IMR-90 (cell line): ENCODE results near the gene PSMB5. TPM values are rescaled to one million over a fixed set of nuclear protein-coding genes. Genes with fewer than 3 reads are reported as not detected.

Experiments used
- ATAC-seq: fragments of 200-7000 bp; cut with Tn5 transposase; 2 replicates; pipeline ENCODE4 v1.9.1; 2020; ENCODE audit warnings: low read depth, mild to moderate bottlenecking, moderate library complexity
- Bru-seq: library from RNA; stranded (reverse); fragments of 400-500 nt; gene quantifications from one replicate; lab custom pipeline; 2021; lab: Mats Ljungman, UMichigan
- BruChase-seq, 2 experiments: library from RNA; stranded (reverse); fragments of 400-500 nt; gene quantifications; one replicate each; lab custom pipeline; 2021; lab: Mats Ljungman, UMichigan
- BruUV-seq: library from RNA; stranded (reverse); fragments of 400-500 nt; replicated peaks from 2 replicates; lab custom pipeline; 2021; lab: Mats Ljungman, UMichigan
- CTCF ChIA-PET: fragments of 300-600 bp; formaldehyde crosslinking; extraction: SDS; loops from one replicate; lab custom pipeline; 2021; ENCODE audit warnings: antibody characterized with exemption; lab: Yijun Ruan, JAX
- POLR2A ChIA-PET: fragments of 300-600 bp; sonication (Branson Sonifier 250); formaldehyde crosslinking; loops from one replicate; lab custom pipeline; 2022; ENCODE audit warnings: antibody characterized with exemption; ENCODE audit not compliant: unreplicated experiment; lab: Charles Lee
- DNase-seq: peaks from one replicate; pipeline ENCODE4 v3.0.0; 2013
- H2AFZ ChIP-seq: replicated peaks from 2 replicates; pipeline ENCODE3; 2013; ENCODE audit warnings: low read length, mild to moderate bottlenecking; ENCODE audit not compliant: poor library complexity
- H2AK5ac ChIP-seq: 2 replicates; pipeline ENCODE4 v1.6.1; 2013; ENCODE audit warnings: low read depth, low read length, inconsistent platforms
- H2AK9ac ChIP-seq: replicated peaks from 2 replicates; pipeline ENCODE3; 2013; ENCODE audit warnings: mild to moderate bottlenecking, low read depth, low read length, moderate library complexity; ENCODE audit not compliant: poor library complexity
- H2BK120ac ChIP-seq: 2 replicates; pipeline ENCODE4 v1.6.1; 2013; ENCODE audit warnings: low read depth, low read length, inconsistent platforms
- H2BK15ac ChIP-seq: 3 replicates; pipeline ENCODE4 v1.6.1; 2013; ENCODE audit warnings: low read depth, low read length, inconsistent platforms
- H2BK20ac ChIP-seq: 2 replicates; pipeline ENCODE4 v1.6.1; 2013; ENCODE audit warnings: low read depth, mild to moderate bottlenecking, inconsistent platforms, low read length, moderate library complexity
- H2BK5ac ChIP-seq: 2 replicates; pipeline ENCODE4 v1.6.1; 2013; ENCODE audit warnings: mild to moderate bottlenecking, low read depth, low read length, inconsistent platforms; ENCODE audit not compliant: poor library complexity, severe bottlenecking
- H3K14ac ChIP-seq: replicated peaks from 2 replicates; pipeline ENCODE4 v1.6.1; 2013; ENCODE audit warnings: low read depth, low read length, inconsistent platforms
- H3K18ac ChIP-seq: 2 replicates; pipeline ENCODE4 v1.6.1; 2013; ENCODE audit warnings: low read depth, low read length, control low read depth
- H3K23ac ChIP-seq: 2 replicates; pipeline ENCODE4 v1.6.1; 2013; ENCODE audit warnings: low read depth, low read length, inconsistent platforms
- H3K27ac ChIP-seq: 2 replicates; pipeline ENCODE4 v1.5.1; 2013; ENCODE audit warnings: mild to moderate bottlenecking, control low read depth, low read length; ENCODE audit not compliant: insufficient read depth
- H3K27me3 ChIP-seq: 2 replicates; pipeline ENCODE4 v1.6.1; 2013; ENCODE audit warnings: low read length; ENCODE audit not compliant: control insufficient read depth, insufficient read depth
- H3K36me3 ChIP-seq: 2 replicates; pipeline ENCODE4 v1.6.1; 2013; ENCODE audit warnings: low read length, mixed read lengths; ENCODE audit not compliant: control insufficient read depth, insufficient read depth
- H3K4ac ChIP-seq: 2 replicates; pipeline ENCODE4 v1.6.1; 2013; ENCODE audit warnings: low read depth, low read length, inconsistent platforms
- H3K4me1 ChIP-seq: 2 replicates; pipeline ENCODE4 v1.6.1; 2013; ENCODE audit warnings: low read length, mixed read lengths; ENCODE audit not compliant: control insufficient read depth, insufficient read depth
- H3K4me2 ChIP-seq: 2 replicates; pipeline ENCODE4 v1.6.1; 2013; ENCODE audit warnings: low read depth, mild to moderate bottlenecking, control low read depth, low read length, moderate library complexity
- H3K4me3 ChIP-seq: 2 replicates; pipeline ENCODE4 v1.5.1; 2013; ENCODE audit warnings: low read depth, mild to moderate bottlenecking, control low read depth, low read length, moderate library complexity; ENCODE audit not compliant: insufficient read depth
- H3K56ac ChIP-seq: 2 replicates; pipeline ENCODE4 v1.6.1; 2013; ENCODE audit warnings: low read length, inconsistent platforms; ENCODE audit not compliant: insufficient read depth; ENCODE audit errors: extremely low read depth
- H3K79me1 ChIP-seq, 2 experiments: 2 replicates each; pipeline ENCODE4 v1.6.1; 2013; ENCODE audit warnings: low read length in 2 of 2, inconsistent platforms in 1 of 2, low read depth in 1 of 2
- H3K9ac ChIP-seq: 2 replicates; pipeline ENCODE4 v1.6.1; 2013; ENCODE audit warnings: low read depth, low read length, control low read depth
- H3K9me1 ChIP-seq: 2 replicates; pipeline ENCODE4 v1.6.1; 2013; ENCODE audit warnings: low read length, inconsistent platforms; ENCODE audit not compliant: insufficient read depth
- H3K9me3 ChIP-seq: 2 replicates; pipeline ENCODE4 v1.6.1; 2013; ENCODE audit warnings: low read length; ENCODE audit not compliant: control insufficient read depth, insufficient read depth
- H4K20me1 ChIP-seq: 2 replicates; pipeline ENCODE4 v1.6.1; 2013; ENCODE audit warnings: low read length, inconsistent platforms; ENCODE audit not compliant: insufficient read depth
- H4K5ac ChIP-seq: 2 replicates; pipeline ENCODE4 v1.6.1; 2013; ENCODE audit warnings: mild to moderate bottlenecking, low read depth, low read length, control low read depth
- H4K8ac ChIP-seq, 2 experiments: 2 replicates each; pipeline ENCODE4 v1.6.1; 2013; ENCODE audit warnings: low read depth in 2 of 2, low read length in 2 of 2, control low read depth in 1 of 2, inconsistent platforms in 1 of 2
- H4K91ac ChIP-seq: 2 replicates; pipeline ENCODE4 v1.6.1; 2013; ENCODE audit warnings: low read depth, low read length, inconsistent platforms; ENCODE audit not compliant: insufficient read depth
- CEBPB ChIP-seq: IDR thresholded peaks from 2 replicates; pipeline ENCODE4 v1.6.1; 2012; ENCODE audit warnings: low read depth, low read length, improper control_type of control experiment
- MAFK ChIP-seq: IDR thresholded peaks from 2 replicates; pipeline ENCODE4 v1.6.1; 2012; ENCODE audit warnings: low read depth, low read length, improper control_type of control experiment
- NFE2L2 ChIP-seq: fragments of 150-350 bp; IDR thresholded peaks from 2 replicates; pipeline ENCODE4 v1.6.1; 2016; ENCODE audit warnings: low read depth, mild to moderate bottlenecking, low read length
- POLR2A ChIP-seq: IDR thresholded peaks from 2 replicates; pipeline ENCODE4 v1.6.1; 2012; ENCODE audit warnings: mild to moderate bottlenecking, low read depth, low read length
- RFX5 ChIP-seq: IDR thresholded peaks from 2 replicates; pipeline ENCODE4 v1.8.0; 2012; ENCODE audit warnings: low read depth, mild to moderate bottlenecking, low read length, moderate library complexity
- WGBS, 2 experiments: methylation state at CpG; one replicate each; pipeline versions ENCODE4 v1.1.5 to v1.1.7; 2013; ENCODE audit warnings: missing lambda C conversion rate in 2 of 2; ENCODE audit not compliant: insufficient read length in 1 of 2; ENCODE audit errors: extremely low coverage in 2 of 2; 5-methylcytosine and 5-hydroxymethylcytosine counted together
- dilution Hi-C: fragments of 300-500 bp; cut with HindIII; formaldehyde crosslinking; loops from one replicate; pipeline ENCODE4 v1.14.3; 2018; ENCODE audit warnings: low sequenced_read_pairs; ENCODE audit not compliant: unreplicated experiment
- in situ Hi-C: fragments of 300-500 bp; cut with MboI; formaldehyde crosslinking; loops from 3 replicates; pipeline ENCODE4 v1.14.3; 2019; ENCODE audit warnings: low sequenced_read_pairs, inconsistent platforms, mixed read lengths
- intact Hi-C: fragments of 100-400 bp; cut with micrococcal nuclease; formaldehyde crosslinking; loops from 2 replicates; pipeline ENCODE4 v1.10.0; 2022
- long read RNA-seq: library from polyadenylated mRNA; unstranded; transcript quantifications from one replicate; pipeline ENCODE4 v2.0.0, GENCODE V29; 2021; ENCODE audit not compliant: unreplicated experiment
- polyA plus RNA-seq, 3 experiments: library from polyadenylated mRNA; depleted of rRNA; stranded (reverse); fragments of >200 nt; gene quantifications; 2 replicates each; pipeline ENCODE4 v1.2.3, GENCODE V29; 2012; ENCODE audit warnings: low replicate concordance in 1 of 3
- total RNA-seq: library from RNA; depleted of rRNA; stranded (reverse); fragments of >200 nt; gene quantifications from 2 replicates; pipeline ENCODE4 v1.2.3, GENCODE V29; 2012; rRNA removed

The PSMB5 gene
- total RNA-seq (268 and 310 TPM in 2 replicates), polyA plus RNA-seq (2012; rRNA removed) (321 and 335 TPM in 2 replicates), Bru-seq, nascent RNA (percentile 80 among the genes with signal in this experiment), BruChase-seq, experiment 1, labeled RNA remaining after a 6-hour chase (percentile 84 among the genes with signal in this experiment), BruChase-seq, experiment 2, labeled RNA remaining after a 2-hour chase (percentile 74 among the genes with signal in this experiment)
- 284 and 429 TPM in 2 replicates for polyA plus RNA-seq (2012; cell fraction: cytosol; rRNA removed)
- 118 and 128 TPM in 2 replicates for polyA plus RNA-seq (2012; cell fraction: nucleus; rRNA removed; ENCODE audit: low replicate concordance)
- long read RNA-seq, transcript PSMB5-202 (3 exons, 1,294 nt): major isoform, 185 of 211 reads
- long read RNA-seq, partial matches to known transcripts: 4 of 211 reads
- long read RNA-seq, other reads (novel, unspliced or antisense): 18 of 211 reads

GRCh38 chr14:23034498-23035302 lies at the start of gene PSMB5:
Gene PSMB5, minus strand, starts transcription at chr14:23034900. Its CDS starts 19 bp downstream, at chr14:23034881.
- intact Hi-C loops (loop anchor here (2.0 kb wide), 1 partner anchor 28 kb away; no protein-coding TSS in a partner anchor), dilution Hi-C loops (no loop called here), in situ Hi-C loops (no loop called here)
- Histone ChIP-seq H3K36me3 (peaks cover 9% of the 10 kb centered on the region), H2AK5ac (peak within 1 kb of the TSS; percentile 36; the same call in 1 of the 2 replicates), H3K23ac (peak within 1 kb of the TSS; percentile 100), H4K5ac (peak within 1 kb of the TSS; percentile 91), H3K4me2 (peak within 1 kb of the TSS; percentile 90), H4K20me1 (no peaks in the 10 kb centered on the region), H2AFZ (peak within 1 kb of the TSS; percentile 91), H3K56ac (peak within 1 kb of the TSS; percentile 100), H3K18ac (peak within 1 kb of the TSS; percentile 95), H3K79me1 (peaks cover 18 to 34% of the 10 kb centered on the region in 2 experiments), H4K8ac (peak within 1 kb of the TSS; percentile 59 to 100), H3K27me3 (no peaks in the 10 kb centered on the region), H3K9me1 (peaks cover 5% of the 10 kb centered on the region; the same call in 1 of the 2 replicates), H2BK20ac (peak within 1 kb of the TSS; percentile 97), H2BK5ac (peak within 1 kb of the TSS; percentile 96), H2AK9ac (peak within 1 kb of the TSS; percentile 98), H3K9ac (peak within 1 kb of the TSS; percentile 89), H3K14ac (peak within 1 kb of the TSS; percentile 98), H2BK15ac (peak within 1 kb of the TSS; percentile 98), H3K9me3 (no peaks in the 10 kb centered on the region), H3K4ac (peak within 1 kb of the TSS; percentile 98), H4K91ac (peak within 1 kb of the TSS; percentile 99), H2BK120ac (peak within 1 kb of the TSS; percentile 99), H3K4me1 (peaks cover 6% of the 10 kb centered on the region; the same call in 1 of the 2 replicates), H3K4me3 (peak within 1 kb of the TSS; percentile 70), H3K27ac (peak within 1 kb of the TSS; percentile 87)
- BruUV-seq: no TSS peak
- DNase-seq (peak; percentile 96), ATAC-seq (peak; percentile 98)
- ChIA-PET POLR2A (interaction anchor here (0.6 kb wide), 1 partner anchor 53 kb away, joined by 10 read pairs; the partner anchor contains the start of gene AJUBA), CTCF (no interaction called here)
- 2% methylated on average over 12 of the region's 36 CpGs; no CpG with 5 or more reads in 1 of the 2 experiments for WGBS, 2 experiments
- TF ChIP-seq NFE2L2 (peak; percentile 72), RFX5 (peak; percentile 41; the same call in 1 of the 2 replicates), POLR2A (peak; percentile 87), MAFK (no peak), CEBPB (peak; percentile 98)
